Neural progenitor cell (in vitro differentiated cells): Measurements from ENCODE around the gene C16orf87. TPM values are rescaled to one million over a fixed set of nuclear protein-coding genes. Genes with fewer than 3 reads are reported as not detected.

Experiments
- DNase-seq: peaks from one replicate; pipeline ENCODE4 v3.0.0-alpha.2; 2016; ENCODE audit warnings: low spot score
- H2AFZ ChIP-seq: fragments of 200-600 bp; sonication (generic); replicated peaks from 2 replicates; pipeline ENCODE4 v1.6.1; 2016; ENCODE audit warnings: antibody characterized with exemption
- H3F3A ChIP-seq: fragments of 200-600 bp; sonication (generic); 2 replicates; pipeline ENCODE4 v1.6.1; 2016; ENCODE audit warnings: antibody characterized with exemption, low read depth
- H3K27ac ChIP-seq: fragments of 200-600 bp; sonication (generic); 2 replicates; pipeline ENCODE4 v1.5.1; 2016; ENCODE audit warnings: mild to moderate bottlenecking
- H3K27me3 ChIP-seq: fragments of 200-600 bp; sonication (generic); 2 replicates; pipeline ENCODE4 v1.6.1; 2016; ENCODE audit warnings: mild to moderate bottlenecking, moderate library complexity
- H3K36me3 ChIP-seq: fragments of 200-600 bp; sonication (generic); 2 replicates; pipeline ENCODE4 v1.5.1; 2016
- H3K4me1 ChIP-seq: fragments of 200-600 bp; sonication (generic); 2 replicates; pipeline ENCODE4 v1.6.1; 2016; ENCODE audit warnings: mixed run types
- H3K4me2 ChIP-seq: fragments of 200-600 bp; sonication (generic); 2 replicates; pipeline ENCODE4 v1.6.1; 2016
- H3K4me3 ChIP-seq: fragments of 200-600 bp; sonication (generic); 2 replicates; pipeline ENCODE4 v1.5.1; 2016
- H3K79me2 ChIP-seq: fragments of 200-600 bp; sonication (generic); 2 replicates; pipeline ENCODE4 v1.6.1; 2016; ENCODE audit warnings: low read depth
- H3K9ac ChIP-seq: fragments of 200-600 bp; sonication (generic); 2 replicates; pipeline ENCODE4 v1.6.1; 2016
- H3K9me3 ChIP-seq: fragments of 200-600 bp; sonication (generic); 2 replicates; pipeline ENCODE4 v1.5.1; 2016; ENCODE audit warnings: low read depth
- H4K20me1 ChIP-seq: fragments of 200-600 bp; sonication (generic); 2 replicates; pipeline ENCODE4 v1.6.1; 2016; ENCODE audit warnings: low read depth
- H3K27ac Mint-ChIP-seq: 3 replicates; pipeline ENCODE4 v1.8.0; 2021; ENCODE audit warnings: mixed read lengths
- H3K27me3 Mint-ChIP-seq: 2 replicates; pipeline ENCODE4 v1.8.0; 2022; ENCODE audit warnings: low read depth, mild to moderate bottlenecking, inconsistent platforms, moderate library complexity, mixed read lengths; ENCODE audit not compliant: insufficient read depth
- H3K36me3 Mint-ChIP-seq: 3 replicates; pipeline ENCODE4 v1.8.0; 2021; ENCODE audit warnings: mixed read lengths
- H3K4me1 Mint-ChIP-seq: 3 replicates; pipeline ENCODE4 v1.8.0; 2021; ENCODE audit warnings: mixed read lengths
- H3K4me3 Mint-ChIP-seq: 3 replicates; pipeline ENCODE4 v1.8.0; 2021; ENCODE audit warnings: mild to moderate bottlenecking, moderate library complexity, mixed read lengths
- H3K9me3 Mint-ChIP-seq: 3 replicates; pipeline ENCODE4 v1.8.0; 2020; ENCODE audit warnings: mixed read lengths
- CTCF ChIP-seq: fragments of 200-600 bp; sonication (generic); IDR thresholded peaks from 2 replicates; pipeline ENCODE4 v1.5.1; 2017; ENCODE audit warnings: antibody characterized with exemption, mild to moderate bottlenecking
- EZH2 ChIP-seq: fragments of 200-600 bp; sonication (generic); IDR thresholded peaks from 2 replicates; pipeline ENCODE4 v1.6.1; 2017; ENCODE audit warnings: antibody characterized with exemption, mild to moderate bottlenecking, moderate library complexity
- EZH2phosphoT487 ChIP-seq: fragments of 200-600 bp; sonication (generic); IDR thresholded peaks from 2 replicates; pipeline ENCODE4 v1.6.1; 2017; ENCODE audit warnings: antibody characterized with exemption
- small RNA-seq: library from RNA; depleted of rRNA; stranded (forward); fragments of <200 nt; gene quantifications from one replicate; pipeline ENCODE3, GENCODE V24; 2015
- total RNA-seq: library from RNA; depleted of rRNA; stranded (reverse); fragments of >200 nt; gene quantifications from 2 replicates; pipeline ENCODE4 v1.2.3, GENCODE V29; 2015; ENCODE audit warnings: low replicate concordance

The C16orf87 gene
- total RNA-seq, 1 donor from 2014 or later, result 66.7 TPM

GRCh38 chr16:46746821-46747776 is 83.9 kb downstream of the C16orf87 start:
- Mint-ChIP-seq H3K9me3 (no peaks in the 10 kb centered on the region), H3K27ac (no peak overlapping the region), H3K4me3 (no peak overlapping the region), H3K36me3 (no peaks in the 10 kb centered on the region), H3K4me1 (peaks cover 27% of the 10 kb centered on the region), H3K27me3 (peaks cover 2% of the 10 kb centered on the region)
- no peak overlapping the region for H3K4me2 ChIP-seq
- no peaks in the 10 kb centered on the region for H3K79me2 ChIP-seq
- no peak for DNase-seq
- H3K4me1 ChIP-seq, result peaks cover 6% of the 10 kb centered on the region
- H3K9me3 ChIP-seq, result no peaks in the 10 kb centered on the region
- no peak overlapping the region for H2AFZ ChIP-seq
- no peak for TF ChIP-seq EZH2
- TF ChIP-seq EZH2phosphoT487, result no peak
- TF ChIP-seq CTCF, result no peak
- no peaks in the 10 kb centered on the region for H3K27me3 ChIP-seq
- H3K9ac ChIP-seq, result no peak overlapping the region
- no peak overlapping the region for H3K4me3 ChIP-seq
- no peaks in the 10 kb centered on the region for H4K20me1 ChIP-seq
- H3F3A ChIP-seq, result no peaks in the 10 kb centered on the region
- no peaks in the 10 kb centered on the region for H3K36me3 ChIP-seq
- no peak overlapping the region for H3K27ac ChIP-seq

Small RNA genes within 50 kb of the gene (small RNA-seq; reads per million reads assigned to genes)
- not detected for gene AC007225.2

Other genes with a start within 250 kb of the C16orf87 start
- gene SHCBP1, start 209.8 kb downstream of the C16orf87 start, total RNA-seq, result 13.4 and 18.7 TPM in 2 replicates
- 89.7 and 115 TPM in 2 replicates for gene VPS35, start 142.0 kb downstream of the C16orf87 start, total RNA-seq
- gene ORC6, start 141.5 kb downstream of the C16orf87 start, total RNA-seq, result 95.3 and 122 TPM in 2 replicates
- gene MYLK3, start 82.8 kb downstream of the C16orf87 start, total RNA-seq, result 0.28 and 1.6 TPM in 2 replicates
- 21.6 and 37.7 TPM in 2 replicates for gene GPT2, start 53.2 kb upstream of the C16orf87 start, total RNA-seq
- gene DNAJA2, start 142.5 kb upstream of the C16orf87 start, total RNA-seq, result 70.1 and 113 TPM in 2 replicates